ENCODE measurements around the gene KIAA0586.
A peak's percentile ranks its signal among the peaks of the same experiment; 100 is the strongest.
"Not testable (repeated sequence)": the region's sequence is repeated elsewhere in the genome, so short reads cannot be mapped to it uniquely, and the experiment has no call there.

Gene KIAA0586

DNA sequence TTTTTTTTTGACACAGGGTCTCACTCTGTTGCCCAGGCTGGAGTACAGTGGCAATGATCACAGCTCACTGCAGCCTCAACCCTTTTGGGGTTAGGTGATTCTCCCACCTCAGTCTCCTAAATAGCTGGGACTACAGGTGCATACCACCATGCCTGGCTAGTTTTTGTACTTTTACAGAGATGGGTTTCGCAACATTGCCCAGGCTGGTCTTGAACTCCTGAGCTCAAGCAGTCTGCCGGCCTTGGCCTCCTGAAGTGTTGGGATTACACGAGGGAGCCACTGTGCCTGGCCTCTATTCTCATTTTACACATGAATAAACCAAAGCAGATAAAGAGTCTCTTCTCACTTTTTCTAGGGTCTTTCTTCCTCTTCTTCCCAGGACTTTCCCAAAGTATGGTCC, 28.6 kb upstream of the KIAA0586 start:
- DNase-seq (ENCODE audit: low read depth), result no peak
- H3K4me3 ChIP-seq (ENCODE audit: control insufficient read depth, low read depth, low read length), result no peak overlapping the region
- TF ChIP-seq, protein P1, sequence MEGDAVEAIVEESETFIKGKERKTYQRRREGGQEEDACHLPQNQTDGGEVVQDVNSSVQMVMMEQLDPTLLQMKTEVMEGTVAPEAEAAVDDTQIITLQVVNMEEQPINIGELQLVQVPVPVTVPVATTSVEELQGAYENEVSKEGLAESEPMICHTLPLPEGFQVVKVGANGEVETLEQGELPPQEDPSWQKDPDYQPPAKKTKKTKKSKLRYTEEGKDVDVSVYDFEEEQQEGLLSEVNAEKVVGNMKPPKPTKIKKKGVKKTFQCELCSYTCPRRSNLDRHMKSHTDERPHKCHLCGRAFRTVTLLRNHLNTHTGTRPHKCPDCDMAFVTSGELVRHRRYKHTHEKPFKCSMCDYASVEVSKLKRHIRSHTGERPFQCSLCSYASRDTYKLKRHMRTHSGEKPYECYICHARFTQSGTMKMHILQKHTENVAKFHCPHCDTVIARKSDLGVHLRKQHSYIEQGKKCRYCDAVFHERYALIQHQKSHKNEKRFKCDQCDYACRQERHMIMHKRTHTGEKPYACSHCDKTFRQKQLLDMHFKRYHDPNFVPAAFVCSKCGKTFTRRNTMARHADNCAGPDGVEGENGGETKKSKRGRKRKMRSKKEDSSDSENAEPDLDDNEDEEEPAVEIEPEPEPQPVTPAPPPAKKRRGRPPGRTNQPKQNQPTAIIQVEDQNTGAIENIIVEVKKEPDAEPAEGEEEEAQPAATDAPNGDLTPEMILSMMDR (IDR thresholded peaks at IDR 0.05; ENCODE audit: control insufficient read depth, insufficient read depth, low read depth, low read length, missing control alignments), result no peak

DNA sequence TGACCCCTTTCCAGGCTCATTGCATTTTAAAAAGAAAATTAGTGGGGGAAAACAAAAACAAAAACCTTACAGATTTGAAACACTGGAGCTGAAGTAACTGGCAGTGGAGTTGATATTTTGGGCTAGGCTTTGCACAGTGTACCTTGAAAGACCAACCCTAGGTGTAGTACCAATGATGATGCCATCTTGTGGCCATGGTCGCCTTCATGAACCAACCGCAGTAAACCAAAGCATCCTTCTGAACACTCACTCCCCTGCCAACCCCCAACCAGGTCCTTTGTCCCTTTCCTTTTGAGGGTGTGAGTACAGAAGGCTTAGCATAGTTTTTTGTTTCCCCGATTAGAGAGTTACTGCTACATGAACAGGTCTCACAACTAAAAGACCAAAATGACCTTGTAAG, 25.9 kb upstream of the KIAA0586 start:
- no peak for DNase-seq (ENCODE audit: low read depth)
- TF ChIP-seq, protein P1 (IDR thresholded peaks at IDR 0.05; ENCODE audit: control insufficient read depth, insufficient read depth, low read depth, low read length, missing control alignments), result no peak
- H3K4me3 ChIP-seq (ENCODE audit: control insufficient read depth, low read depth, low read length), result no peak overlapping the region

- H3K4me3 ChIP-seq (ENCODE audit: control insufficient read depth, low read depth, low read length), result no peak overlapping the region
- no peak for DNase-seq (ENCODE audit: low read depth)
- TF ChIP-seq, protein P1 (IDR thresholded peaks at IDR 0.05; ENCODE audit: control insufficient read depth, insufficient read depth, low read depth, low read length, missing control alignments), result no peak
These were observed 18.8 kb upstream of the KIAA0586 start for GRCh38 chr14:58408681-58409215.

- DNase-seq (ENCODE audit: low read depth), result no peak
- TF ChIP-seq, protein P1 (IDR thresholded peaks at IDR 0.05; ENCODE audit: control insufficient read depth, insufficient read depth, low read depth, low read length, missing control alignments), result no peak
These were observed 12.7 kb upstream of the KIAA0586 start for GRCh38 chr14:58414845-58415244.

DNA sequence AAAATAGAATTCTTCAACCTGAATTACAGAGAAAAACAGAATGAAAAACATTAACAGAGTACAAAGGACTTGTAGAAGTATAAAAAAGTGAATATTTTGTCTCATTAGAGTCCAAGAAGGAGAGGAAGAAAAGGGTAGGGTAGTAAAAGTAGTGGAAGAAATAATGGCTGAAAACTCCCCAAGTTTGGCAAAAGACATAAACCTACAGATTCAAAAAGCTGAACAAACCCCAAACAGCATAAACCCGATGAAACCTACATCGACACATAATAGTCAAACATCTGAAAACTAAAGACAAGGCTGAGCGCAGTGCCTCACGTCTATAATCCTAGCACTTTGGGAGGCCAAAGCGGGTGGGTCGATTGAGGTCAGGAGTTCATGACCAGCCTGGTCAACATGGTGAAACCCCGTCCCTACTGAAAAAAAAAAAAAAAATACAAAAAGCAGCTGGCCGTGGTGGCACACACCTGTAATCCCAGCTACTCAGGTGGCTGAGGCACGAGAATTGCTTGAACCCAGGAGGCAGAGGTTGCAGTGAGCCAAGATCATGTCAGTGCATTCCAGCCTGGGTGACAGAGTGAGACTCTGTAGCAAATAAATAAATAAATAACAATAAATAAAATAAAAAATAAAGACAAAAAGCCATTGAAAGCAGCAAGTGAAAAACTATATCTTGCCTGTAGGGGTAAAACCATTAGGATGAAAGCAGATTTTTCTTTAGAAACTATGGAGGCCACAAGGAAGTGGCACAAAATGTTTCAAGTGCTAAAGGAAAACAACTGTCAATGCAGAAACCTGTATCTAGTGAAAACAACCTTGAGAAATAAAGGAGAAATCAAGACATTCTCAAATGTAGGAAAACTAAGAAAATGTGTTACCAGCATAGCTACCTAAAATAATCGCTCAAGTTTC, 11.6 kb upstream of the KIAA0586 start:
- TF ChIP-seq, protein P1 (IDR thresholded peaks at IDR 0.05; ENCODE audit: control insufficient read depth, insufficient read depth, low read depth, low read length, missing control alignments), result no peak
- no peak overlapping the region for H3K4me3 ChIP-seq (ENCODE audit: control insufficient read depth, low read depth, low read length)
- DNase-seq (ENCODE audit: low read depth), result no peak

More at GRCh38 chr14:58414845-58415244, 12.7 kb upstream of the KIAA0586 start:
- H3K4me3 ChIP-seq (ENCODE audit: control insufficient read depth, low read depth, low read length), result no peak overlapping the region

GRCh38 chr14:58416934-58417333, 10.6 kb upstream of the KIAA0586 start:
- H3K4me3 ChIP-seq (ENCODE audit: control insufficient read depth, low read depth, low read length); DNase-seq (ENCODE audit: low read depth): not testable (repeated sequence)

- peak overlapping the region; percentile 94 for H3K4me3 ChIP-seq (ENCODE audit: control insufficient read depth, low read depth, low read length)
- peak; percentile 11 for DNase-seq (ENCODE audit: low read depth)
- TF ChIP-seq, protein P1 (IDR thresholded peaks at IDR 0.05; ENCODE audit: control insufficient read depth, insufficient read depth, low read depth, low read length, missing control alignments), result no peak
These were observed 744 bp upstream of the KIAA0586 start for GRCh38 chr14:58426670-58427280.
